NAMALWA (cell line): ENCODE measurements around the gene CEL.

Experiments
- DNase-seq: peaks from one replicate; pipeline ENCODE4 v3.0.0-alpha.2; 2015; ENCODE audit warnings: low spot score

Gene CEL

GRCh38 chr9:133118179-133118520 is 56.4 kb downstream of the CEL start:
- no peak for DNase-seq

- no peak for DNase-seq
These were observed 56.8 kb downstream of the CEL start for GRCh38 chr9:133118568-133118967.

- DNase-seq, result no peak
These were observed 57.5 kb downstream of the CEL start for GRCh38 chr9:133119103-133119845.

- no peak for DNase-seq
These were observed 58.2 kb downstream of the CEL start for GRCh38 chr9:133119846-133120500.

GRCh38 chr9:133120501-133121197 is 58.9 kb downstream of the CEL start:
- no peak for DNase-seq
